ENCODE results near the gene BCAS1. TPM values are rescaled to one million over a fixed set of nuclear protein-coding genes. Genes with fewer than 3 reads are reported as not detected.
A peak's percentile ranks its signal among the peaks of the same experiment; 100 is the strongest.

Gene BCAS1
- total RNA-seq, 1 experiment from 2014 or later: 4.0 TPM

- DNase-seq: no peak
- BruUV-seq (replicated peaks): no TSS peak
- TF ChIP-seq EZH2 (IDR thresholded peaks at IDR 0.05; ENCODE audit: low read depth): no peak
- no peak for TF ChIP-seq CTCF (conservative IDR thresholded peaks at IDR 0.05)
- CTCF ChIA-PET: no interaction called here
- Histone ChIP-seq H3K9me2 (ENCODE audit: insufficient read depth) (no peaks in the 10 kb centered on the region), H3K9me3 (ENCODE audit: insufficient read depth, low read depth) (no peaks in the 10 kb centered on the region), H3K27me3 (ENCODE audit: insufficient read depth, low read depth) (no peaks in the 10 kb centered on the region), H3K36me3 (ENCODE audit: low read depth) (no peaks in the 10 kb centered on the region), H3K4me3 (no peak overlapping the region), H3K4me2 (no peak overlapping the region), H3K4me1 (replicated peaks; ENCODE audit: insufficient read depth) (no peaks in the 10 kb centered on the region), H4K20me1 (ENCODE audit: insufficient read depth) (no peaks in the 10 kb centered on the region), H3F3A (ENCODE audit: insufficient read depth, low read depth) (no peaks in the 10 kb centered on the region), H3K79me2 (ENCODE audit: low read depth) (no peaks in the 10 kb centered on the region), H2AFZ (no peak overlapping the region), H3K27ac (no peak overlapping the region)
- intact Hi-C loops (cut with micrococcal nuclease; ENCODE audit: unreplicated experiment): loop anchor here (5.0 kb wide), 1 partner anchor 44 kb away; no protein-coding TSS in a partner anchor
- POLR2A ChIA-PET (ENCODE audit: unreplicated experiment): no interaction called here
These were observed 91.9 kb downstream of the BCAS1 start for GRCh38 chr20:53978497-53978896.

- Histone ChIP-seq H3K36me3 (ENCODE audit: low read depth) (no peaks in the 10 kb centered on the region), H3K27ac (no peak overlapping the region), H3K4me3 (no peak overlapping the region), H3K9me2 (ENCODE audit: insufficient read depth) (no peaks in the 10 kb centered on the region), H3K79me2 (ENCODE audit: low read depth) (no peaks in the 10 kb centered on the region), H3K4me1 (replicated peaks; ENCODE audit: insufficient read depth) (no peaks in the 10 kb centered on the region), H3F3A (ENCODE audit: insufficient read depth, low read depth) (no peaks in the 10 kb centered on the region), H3K27me3 (ENCODE audit: insufficient read depth, low read depth) (no peaks in the 10 kb centered on the region), H3K9me3 (ENCODE audit: insufficient read depth, low read depth) (no peaks in the 10 kb centered on the region), H2AFZ (no peak overlapping the region), H3K4me2 (no peak overlapping the region), H4K20me1 (ENCODE audit: insufficient read depth) (no peaks in the 10 kb centered on the region)
- no TSS peak for BruUV-seq (replicated peaks)
- POLR2A ChIA-PET (ENCODE audit: unreplicated experiment): no interaction called here
- no peak for DNase-seq
- intact Hi-C loops (cut with micrococcal nuclease; ENCODE audit: unreplicated experiment): loop anchor here (5.0 kb wide), 1 partner anchor 45 kb away; no protein-coding TSS in a partner anchor
- CTCF ChIA-PET: no interaction called here
- TF ChIP-seq CTCF (conservative IDR thresholded peaks at IDR 0.05) (no peak), EZH2 (IDR thresholded peaks at IDR 0.05; ENCODE audit: low read depth) (no peak)
These were observed 93.0 kb downstream of the BCAS1 start for GRCh38 chr20:53977391-53977790.

- CTCF ChIA-PET: no interaction called here
- Histone ChIP-seq H2AFZ (no peak overlapping the region), H3F3A (ENCODE audit: insufficient read depth, low read depth) (no peaks in the 10 kb centered on the region), H3K36me3 (ENCODE audit: low read depth) (no peaks in the 10 kb centered on the region), H3K27me3 (ENCODE audit: insufficient read depth, low read depth) (no peaks in the 10 kb centered on the region), H3K27ac (no peak overlapping the region), H3K79me2 (ENCODE audit: low read depth) (no peaks in the 10 kb centered on the region), H3K4me3 (no peak overlapping the region), H3K9me2 (ENCODE audit: insufficient read depth) (no peaks in the 10 kb centered on the region), H3K4me1 (replicated peaks; ENCODE audit: insufficient read depth) (no peaks in the 10 kb centered on the region), H3K4me2 (no peak overlapping the region), H3K9me3 (ENCODE audit: insufficient read depth, low read depth) (no peaks in the 10 kb centered on the region), H4K20me1 (ENCODE audit: insufficient read depth) (no peaks in the 10 kb centered on the region)
- DNase-seq: peak in 1 of 2 experiments; percentile 5
- no TSS peak for BruUV-seq (replicated peaks)
- POLR2A ChIA-PET (ENCODE audit: unreplicated experiment): no interaction called here
- TF ChIP-seq CTCF (conservative IDR thresholded peaks at IDR 0.05) (no peak), EZH2 (IDR thresholded peaks at IDR 0.05; ENCODE audit: low read depth) (no peak)
- intact Hi-C loops (cut with micrococcal nuclease; ENCODE audit: unreplicated experiment): loop anchor here (5.0 kb wide), 1 partner anchor 47 kb away; no protein-coding TSS in a partner anchor
These were observed 94.6 kb downstream of the BCAS1 start for GRCh38 chr20:53975761-53976160.
